ENCODE results near the gene KCNE2. TPM values are rescaled to one million over a fixed set of nuclear protein-coding genes. Genes with fewer than 3 reads are reported as not detected.
"Not testable (repeated sequence)": the region's sequence is repeated elsewhere in the genome, so short reads cannot be mapped to it uniquely, and the experiment has no call there.

Gene KCNE2
- total and polyA plus RNA-seq, 2 of the 8 experiments (the other 6 are each of a cell fraction or from before 2014, with no cell fraction given): 0.09 to 0.37 TPM

DNA sequence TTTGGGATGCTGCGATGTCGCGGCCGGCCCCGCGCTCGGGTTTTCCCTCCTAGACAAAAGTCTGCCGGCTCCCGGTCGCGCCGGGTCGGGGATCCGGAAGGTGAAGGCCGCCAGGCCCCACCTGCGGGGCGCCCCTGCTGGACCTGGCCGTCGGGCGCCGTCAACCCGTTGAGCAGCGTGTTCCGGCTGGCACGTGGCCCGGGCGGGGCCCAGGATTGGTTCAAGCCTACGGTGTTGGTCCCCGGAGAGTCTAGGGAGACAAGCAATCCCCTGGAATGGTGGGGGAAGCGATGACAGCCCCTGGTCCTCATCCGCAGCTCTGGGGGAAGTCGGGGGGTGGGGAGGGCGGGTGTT lies 11.8 kb downstream of the KCNE2 start:
- DNase-seq (ENCODE audit: low read depth in 1 of 2, low spot score in 2 of 2); CTCF ChIA-PET (ENCODE audit: partially characterized antibody); H2BK20ac ChIP-seq (ENCODE audit: low read length); H3K14ac ChIP-seq (ENCODE audit: insufficient read length); POLR2A ChIA-PET (ENCODE audit: partially characterized antibody); H4K91ac ChIP-seq (replicated peaks; ENCODE audit: insufficient read length, low read length); H3K23me2 ChIP-seq (ENCODE audit: low read depth, low read length); H3K4me1 ChIP-seq (replicated peaks in 1 of 4; ENCODE audit: control insufficient read depth in 3 of 4, insufficient read depth in 4 of 4, low read length in 3 of 4); H3K23ac ChIP-seq (ENCODE audit: insufficient read length); H3K79me1 ChIP-seq (ENCODE audit: low read depth, low read length); H2AFZ ChIP-seq (ENCODE audit: low read length); H3K79me2 ChIP-seq (ENCODE audit: control insufficient read depth in 1 of 2, insufficient read depth in 2 of 2, low read length in 2 of 2); H3K9me3 ChIP-seq (ENCODE audit: insufficient read depth in 2 of 2, low read depth in 1 of 2, low read length in 1 of 2); H4K5ac ChIP-seq (ENCODE audit: insufficient read length, low read depth, low read length); H3K27ac ChIP-seq (ENCODE audit: low read depth, low read length); H3K27me3 ChIP-seq (replicated peaks in 1 of 4; ENCODE audit: control insufficient read depth in 3 of 4, extremely low read depth in 1 of 4, insufficient read depth in 3 of 4, low read length in 3 of 4); H2BK15ac ChIP-seq (ENCODE audit: low read length); H3K4ac ChIP-seq (replicated peaks; ENCODE audit: insufficient read length, low read depth, low read length); H2BK5ac ChIP-seq (ENCODE audit: low read depth, low read length); H2AK5ac ChIP-seq (ENCODE audit: low read depth, low read length); H2BK12ac ChIP-seq (ENCODE audit: low read depth, low read length); H3K9ac ChIP-seq (replicated peaks in 1 of 4; ENCODE audit: extremely low read depth in 1 of 4, low read depth in 3 of 4, low read length in 3 of 4); H3K4me3 ChIP-seq (ENCODE audit: extremely low read depth in 1 of 4, insufficient read depth in 2 of 4, low read depth in 3 of 4, low read length in 4 of 4); H3K4me2 ChIP-seq (ENCODE audit: insufficient read depth in 1 of 2, low read depth in 2 of 2, low read length in 2 of 2); H2BK120ac ChIP-seq (replicated peaks; ENCODE audit: low read depth, low read length); H4K8ac ChIP-seq (ENCODE audit: extremely low read depth, insufficient read depth, low read length); H3K18ac ChIP-seq (ENCODE audit: extremely low read depth, low read length); FAIRE-seq; H3K56ac ChIP-seq (replicated peaks; ENCODE audit: insufficient read length, low read depth, low read length); H3K36me3 ChIP-seq (ENCODE audit: control insufficient read depth in 2 of 4, insufficient read depth in 4 of 4, low read length in 3 of 4); H4K20me1 ChIP-seq (replicated peaks in 1 of 2; ENCODE audit: control insufficient read depth in 1 of 2, insufficient read depth in 2 of 2, low read length in 2 of 2): not testable (repeated sequence)
- WGBS, 2 experiments (ENCODE audit: extremely low coverage in 1 of 2, insufficient coverage in 1 of 2, insufficient read length in 1 of 2, insufficient replicate concordance in 2 of 2, low coverage in 1 of 2, low lambda C conversion rate in 2 of 2, missing lambda C conversion rate in 1 of 2): no CpG with 5 or more reads among the region's 33 CpGs

- H3K4ac ChIP-seq (replicated peaks; ENCODE audit: insufficient read length, low read depth, low read length); H3K79me1 ChIP-seq (ENCODE audit: low read depth, low read length); DNase-seq (ENCODE audit: low read depth in 1 of 2, low spot score in 2 of 2); H3K18ac ChIP-seq (ENCODE audit: extremely low read depth, low read length); H2AK5ac ChIP-seq (ENCODE audit: low read depth, low read length); H4K5ac ChIP-seq (ENCODE audit: insufficient read length, low read depth, low read length); H2BK12ac ChIP-seq (ENCODE audit: low read depth, low read length); H3K56ac ChIP-seq (replicated peaks; ENCODE audit: insufficient read length, low read depth, low read length); H3K79me2 ChIP-seq (ENCODE audit: control insufficient read depth in 1 of 2, insufficient read depth in 2 of 2, low read length in 2 of 2); CTCF ChIA-PET (ENCODE audit: partially characterized antibody); H3K23ac ChIP-seq (ENCODE audit: insufficient read length); H2BK120ac ChIP-seq (replicated peaks; ENCODE audit: low read depth, low read length); FAIRE-seq; H4K20me1 ChIP-seq (replicated peaks in 1 of 2; ENCODE audit: control insufficient read depth in 1 of 2, insufficient read depth in 2 of 2, low read length in 2 of 2); H3K9me3 ChIP-seq (ENCODE audit: insufficient read depth in 2 of 2, low read depth in 1 of 2, low read length in 1 of 2); H2BK20ac ChIP-seq (ENCODE audit: low read length); H3K36me3 ChIP-seq (ENCODE audit: control insufficient read depth in 2 of 4, insufficient read depth in 4 of 4, low read length in 3 of 4); H3K9ac ChIP-seq (replicated peaks in 1 of 4; ENCODE audit: extremely low read depth in 1 of 4, low read depth in 3 of 4, low read length in 3 of 4); H2AFZ ChIP-seq (ENCODE audit: low read length); H3K27me3 ChIP-seq (replicated peaks in 1 of 4; ENCODE audit: control insufficient read depth in 3 of 4, extremely low read depth in 1 of 4, insufficient read depth in 3 of 4, low read length in 3 of 4); H2BK15ac ChIP-seq (ENCODE audit: low read length); H3K14ac ChIP-seq (ENCODE audit: insufficient read length); H4K8ac ChIP-seq (ENCODE audit: extremely low read depth, insufficient read depth, low read length); POLR2A ChIA-PET (ENCODE audit: partially characterized antibody); H3K23me2 ChIP-seq (ENCODE audit: low read depth, low read length); H2BK5ac ChIP-seq (ENCODE audit: low read depth, low read length); H4K91ac ChIP-seq (replicated peaks; ENCODE audit: insufficient read length, low read length); H3K4me3 ChIP-seq (ENCODE audit: extremely low read depth in 1 of 4, insufficient read depth in 2 of 4, low read depth in 3 of 4, low read length in 4 of 4); H3K4me1 ChIP-seq (replicated peaks in 1 of 4; ENCODE audit: control insufficient read depth in 3 of 4, insufficient read depth in 4 of 4, low read length in 3 of 4); H3K4me2 ChIP-seq (ENCODE audit: insufficient read depth in 1 of 2, low read depth in 2 of 2, low read length in 2 of 2); H3K27ac ChIP-seq (ENCODE audit: low read depth, low read length): not testable (repeated sequence)
- no CpG with 5 or more reads among the region's 2 CpGs for WGBS, 2 experiments (ENCODE audit: extremely low coverage in 1 of 2, insufficient coverage in 1 of 2, insufficient read length in 1 of 2, insufficient replicate concordance in 2 of 2, low coverage in 1 of 2, low lambda C conversion rate in 2 of 2, missing lambda C conversion rate in 1 of 2)
Measured at GRCh38 chr21:34383138-34383537, 19.3 kb downstream of the KCNE2 start.

All from H1 (cell line).